CD4-positive, alpha-beta T cell (primary cell): ENCODE results near the gene CD7. TPM values are rescaled to one million over a fixed set of nuclear protein-coding genes. Genes with fewer than 3 reads are reported as not detected.

ENCODE experiments used
- ATAC-seq: fragments of 200-7000 bp; cut with Tn5 transposase; one replicate; pipeline ENCODE4 v1.10.0; 2022; ENCODE audit warnings: mild to moderate bottlenecking; ENCODE audit not compliant: poor library complexity
- CTCF ChIA-PET: fragments of 350-600 bp; sonication (Branson Sonifier 250); formaldehyde crosslinking; loops from one replicate; lab custom pipeline; 2021; ENCODE audit warnings: antibody characterized with exemption, inconsistent platforms; lab: Charles Lee
- POLR2A ChIA-PET: fragments of 350-600 bp; sonication (Branson Sonifier 250); formaldehyde crosslinking; loops from one replicate; lab custom pipeline; 2021; ENCODE audit warnings: antibody characterized with exemption, inconsistent platforms; lab: Charles Lee
- DNase-seq, 14 experiments: peaks; one replicate each; pipeline ENCODE4 v3.0.0-alpha.2; 2013 to 2020; ENCODE audit warnings: mixed read lengths in 2 of 14
- H3K27ac ChIP-seq, 2 donors: one replicate each; pipeline versions ENCODE4 v1.5.1 to v1.7.0; 2013; ENCODE audit warnings: low read length in 2 of 2, low read depth in 1 of 2, mild to moderate bottlenecking in 1 of 2
- H3K27me3 ChIP-seq, 2 experiments: 1 replicate in 1 of 2; 2 replicates in 1 of 2; pipeline versions ENCODE4 v1.6.1 to v1.7.0; 2013; ENCODE audit warnings: low read length in 2 of 2, control low read depth in 1 of 2, mild to moderate bottlenecking in 1 of 2, moderate library complexity in 1 of 2; ENCODE audit not compliant: insufficient read depth in 2 of 2, control insufficient read depth in 1 of 2
- H3K36me3 ChIP-seq: one replicate; pipeline ENCODE4 v1.6.1; 2013; ENCODE audit warnings: low read length, control low read depth; ENCODE audit not compliant: insufficient read depth
- H3K4me1 ChIP-seq: one replicate; pipeline ENCODE4 v1.6.1; 2013; ENCODE audit warnings: low read length, control low read depth; ENCODE audit not compliant: insufficient read depth
- H3K4me3 ChIP-seq: one replicate; pipeline ENCODE4 v1.5.1; 2013; ENCODE audit warnings: mild to moderate bottlenecking, low read length, moderate library complexity
- H3K9me3 ChIP-seq, 2 experiments: 1 replicate in 1 of 2; 2 replicates in 1 of 2; pipeline versions ENCODE4 v1.6.1 to v1.7.0; 2013; ENCODE audit warnings: low read length in 2 of 2, mild to moderate bottlenecking in 2 of 2, control low read depth in 1 of 2, moderate library complexity in 1 of 2; ENCODE audit not compliant: control insufficient read depth in 1 of 2, insufficient read depth in 1 of 2
- H3K27ac Mint-ChIP-seq: one replicate; pipeline ENCODE4 v1.8.0; 2020; ENCODE audit warnings: mixed read lengths
- H3K27me3 Mint-ChIP-seq: one replicate; pipeline ENCODE4 v1.8.0; 2021; ENCODE audit warnings: mixed read lengths
- H3K36me3 Mint-ChIP-seq: one replicate; pipeline ENCODE4 v1.8.0; 2021; ENCODE audit warnings: low read depth, mixed read lengths
- H3K4me1 Mint-ChIP-seq: one replicate; pipeline ENCODE4 v1.8.0; 2021; ENCODE audit warnings: low read depth, mixed read lengths
- H3K4me3 Mint-ChIP-seq: one replicate; pipeline ENCODE4 v1.8.0; 2020; ENCODE audit warnings: mild to moderate bottlenecking, mixed read lengths
- H3K9me3 Mint-ChIP-seq: one replicate; pipeline ENCODE4 v1.8.0; 2020; ENCODE audit warnings: mixed read lengths
- intact Hi-C, 2 experiments: fragments of 100-400 bp; cut with DNase I in 1 of 2; cut with micrococcal nuclease in 1 of 2; formaldehyde crosslinking; loops; one replicate each; pipeline versions ENCODE4 v1.15.1 to v1.9.0; 2023 to 2025; cut with DNase I, micrococcal nuclease
- total RNA-seq, 174 experiments: library from RNA in 2 of 174; stranded (reverse) in 2 of 174; gene quantifications; one replicate each; pipeline ENCODE4 v1.2.3 and lab custom pipeline; 2021 to 2026
- TF ChIP-seq, protein P1 (sequence below): fragments of 200-600 bp; IDR thresholded peaks from one replicate; pipeline ENCODE4 v1.8.0; 2022; ENCODE audit warnings: antibody characterized with exemption, mild to moderate bottlenecking

CD7 gene
- total RNA-seq, 2 experiments from 2014 or later: 225 to 234 TPM

DNA sequence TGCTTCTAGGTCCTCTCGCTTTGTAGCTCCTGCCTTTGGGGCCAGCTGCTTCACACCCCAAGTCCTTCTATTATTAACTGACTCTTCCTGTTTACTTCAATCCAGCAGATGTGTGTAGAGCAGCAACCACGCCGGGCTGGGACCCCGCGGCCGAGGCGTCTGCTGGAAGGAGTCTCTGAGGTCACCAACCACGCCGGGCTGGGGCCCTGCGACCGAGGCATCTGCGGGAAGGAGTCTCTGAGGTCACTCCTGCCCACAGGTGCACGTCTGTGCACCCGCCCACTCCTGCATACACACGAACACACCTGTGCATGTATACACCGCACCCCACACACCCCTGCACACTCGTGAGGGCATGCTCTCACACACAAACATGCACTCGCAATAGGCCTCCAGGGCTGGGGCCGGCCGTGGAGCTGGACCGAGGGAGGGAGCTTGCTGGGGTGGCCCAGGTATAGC is 33.9 kb upstream of the CD7 start:
- no peak overlapping the region for H3K4me3 ChIP-seq
- Mint-ChIP-seq H3K27ac (no peak overlapping the region), H3K36me3 (no peaks in the 10 kb centered on the region), H3K27me3 (peaks cover 10% of the 10 kb centered on the region), H3K4me1 (peaks cover 5% of the 10 kb centered on the region), H3K9me3 (no peaks in the 10 kb centered on the region), H3K4me3 (no peak overlapping the region)
- H3K27me3 ChIP-seq: peaks cover 0 to 4% of the 10 kb centered on the region in 2 experiments
- intact Hi-C loops: loop anchor here (1.0 to 2.0 kb wide), 3 partner anchors 63 to 203 kb away; no protein-coding TSS in a partner anchor
- peaks cover 19% of the 10 kb centered on the region for H3K4me1 ChIP-seq
- ATAC-seq: no peak
- ChIA-PET POLR2A (interaction anchor here (1.1 kb wide), 1 partner anchor 18 kb away, joined by 3 read pairs; no protein-coding TSS in a partner anchor), CTCF (no interaction called here)
- no peaks in the 10 kb centered on the region for H3K9me3 ChIP-seq
- DNase-seq: peak in 1 of 14 experiments; percentile 38
- TF ChIP-seq, protein P1, sequence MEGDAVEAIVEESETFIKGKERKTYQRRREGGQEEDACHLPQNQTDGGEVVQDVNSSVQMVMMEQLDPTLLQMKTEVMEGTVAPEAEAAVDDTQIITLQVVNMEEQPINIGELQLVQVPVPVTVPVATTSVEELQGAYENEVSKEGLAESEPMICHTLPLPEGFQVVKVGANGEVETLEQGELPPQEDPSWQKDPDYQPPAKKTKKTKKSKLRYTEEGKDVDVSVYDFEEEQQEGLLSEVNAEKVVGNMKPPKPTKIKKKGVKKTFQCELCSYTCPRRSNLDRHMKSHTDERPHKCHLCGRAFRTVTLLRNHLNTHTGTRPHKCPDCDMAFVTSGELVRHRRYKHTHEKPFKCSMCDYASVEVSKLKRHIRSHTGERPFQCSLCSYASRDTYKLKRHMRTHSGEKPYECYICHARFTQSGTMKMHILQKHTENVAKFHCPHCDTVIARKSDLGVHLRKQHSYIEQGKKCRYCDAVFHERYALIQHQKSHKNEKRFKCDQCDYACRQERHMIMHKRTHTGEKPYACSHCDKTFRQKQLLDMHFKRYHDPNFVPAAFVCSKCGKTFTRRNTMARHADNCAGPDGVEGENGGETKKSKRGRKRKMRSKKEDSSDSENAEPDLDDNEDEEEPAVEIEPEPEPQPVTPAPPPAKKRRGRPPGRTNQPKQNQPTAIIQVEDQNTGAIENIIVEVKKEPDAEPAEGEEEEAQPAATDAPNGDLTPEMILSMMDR: no peak
- H3K27ac ChIP-seq: no peak overlapping the region
- H3K36me3 ChIP-seq: no peaks in the 10 kb centered on the region

DNA sequence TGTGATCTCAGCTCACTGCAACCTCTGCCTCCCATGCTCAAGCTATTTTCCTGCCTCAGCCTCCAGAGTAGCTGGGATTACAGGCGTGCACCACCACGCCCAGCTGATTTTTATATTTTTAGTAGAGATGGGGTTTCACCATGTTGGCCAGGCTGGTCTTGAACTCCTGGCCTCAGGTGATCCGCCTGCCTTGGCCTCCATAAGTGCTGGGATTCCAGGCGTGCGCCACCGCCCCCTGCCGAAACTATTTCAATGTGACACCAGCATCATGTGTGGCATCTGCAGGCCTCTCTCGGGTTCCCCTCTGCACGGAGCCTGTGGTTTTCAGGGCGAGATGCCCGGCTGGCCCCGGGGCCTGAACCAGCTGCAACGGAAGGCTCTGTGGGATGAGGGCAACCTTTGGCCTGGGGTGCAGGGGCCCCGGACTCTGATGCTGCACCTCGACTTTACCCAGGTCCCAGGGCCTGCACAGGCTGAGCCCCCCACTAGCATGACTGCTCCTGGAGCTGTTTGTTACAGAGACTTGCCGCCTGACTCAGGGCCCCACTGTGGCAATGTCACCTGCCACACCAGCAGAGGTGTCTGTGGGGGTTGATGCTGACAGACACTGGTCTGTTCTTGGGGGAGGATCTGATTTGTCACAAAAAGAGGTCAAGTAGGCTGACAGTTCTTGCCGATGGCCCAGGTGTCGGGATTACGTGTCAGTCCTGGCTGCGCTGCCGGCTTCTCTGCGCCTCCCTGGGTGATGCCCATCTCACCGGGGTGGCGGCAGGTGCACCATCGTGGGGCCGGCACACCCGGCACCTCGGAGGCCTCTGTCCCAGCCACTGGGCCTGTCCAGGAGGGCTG is 33.0 kb upstream of the CD7 start:
- peak in 7 of 14 experiments; percentile 20 to 59 (median 39) for DNase-seq
- Histone ChIP-seq H3K27me3 (peaks cover 0 to 4% of the 10 kb centered on the region in 2 experiments), H3K36me3 (no peaks in the 10 kb centered on the region), H3K4me1 (peaks cover 19% of the 10 kb centered on the region), H3K27ac (no peak overlapping the region), H3K9me3 (no peaks in the 10 kb centered on the region), H3K4me3 (no peak overlapping the region)
- no peak for ATAC-seq
- intact Hi-C loops: loop anchor here (1.0 to 2.0 kb wide), 3 partner anchors 64 to 204 kb away; no protein-coding TSS in a partner anchor
- no peak overlapping the region for H3K4me3 Mint-ChIP-seq
- H3K9me3 Mint-ChIP-seq: no peaks in the 10 kb centered on the region
- H3K4me1 Mint-ChIP-seq: peaks cover 6% of the 10 kb centered on the region
- TF ChIP-seq, protein P1: peak; percentile 18
- ChIA-PET POLR2A (interaction anchor here (1.0 to 1.1 kb wide), 2 partner anchors 18 to 58 kb away, joined by 3 read pairs; no protein-coding TSS in a partner anchor), CTCF (interaction anchor here (1.6 kb wide), 1 partner anchor 49 kb away, joined by 5 read pairs; no protein-coding TSS in a partner anchor)
- no peak overlapping the region for H3K27ac Mint-ChIP-seq
- H3K27me3 Mint-ChIP-seq: peaks cover 11% of the 10 kb centered on the region
- H3K36me3 Mint-ChIP-seq: no peaks in the 10 kb centered on the region

DNA sequence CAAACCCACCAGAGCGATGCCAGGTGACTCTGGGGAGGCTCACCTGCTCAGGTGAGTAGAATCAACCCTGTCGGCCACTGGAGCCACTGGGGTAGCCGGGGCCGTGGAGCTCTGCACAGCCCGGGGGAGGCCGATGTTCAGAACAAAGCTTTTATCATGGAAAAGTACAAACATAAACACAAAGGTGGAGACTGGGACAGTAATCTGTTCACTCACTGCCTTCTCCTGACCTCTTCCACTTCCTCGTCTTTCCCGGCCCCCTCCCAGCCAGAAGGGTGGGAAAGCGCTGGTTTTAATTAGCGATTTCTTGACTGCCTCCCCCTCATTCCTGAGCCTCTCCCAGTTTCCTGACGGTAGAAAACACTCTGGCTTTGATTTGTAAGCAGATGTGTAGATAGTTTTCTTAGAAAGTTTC is 31.9 kb upstream of the CD7 start:
- DNase-seq (no peak), ATAC-seq (no peak)
- ChIA-PET POLR2A (interaction anchor here (0.6 to 1.0 kb wide), 2 partner anchors 9 to 57 kb away, joined by 3 to 5 read pairs; no protein-coding TSS in a partner anchor), CTCF (interaction anchor here (1.6 kb wide), 1 partner anchor 48 kb away, joined by 5 read pairs; no protein-coding TSS in a partner anchor)
- H3K27me3 ChIP-seq: peaks cover 0 to 4% of the 10 kb centered on the region in 2 experiments
- Mint-ChIP-seq H3K36me3 (no peaks in the 10 kb centered on the region), H3K4me1 (peaks cover 6% of the 10 kb centered on the region), H3K4me3 (no peak overlapping the region), H3K9me3 (no peaks in the 10 kb centered on the region), H3K27me3 (peaks cover 11% of the 10 kb centered on the region), H3K27ac (no peak overlapping the region)
- TF ChIP-seq, protein P1: no peak
- no peak overlapping the region for H3K27ac ChIP-seq
- no peaks in the 10 kb centered on the region for H3K36me3 ChIP-seq
- no peak overlapping the region for H3K4me3 ChIP-seq
- peaks cover 19% of the 10 kb centered on the region for H3K4me1 ChIP-seq
- H3K9me3 ChIP-seq: no peaks in the 10 kb centered on the region
- intact Hi-C loops: no loop called here
